T-helper 1 cell treated with Interleukin-12 subunit alpha and Interleukin-12 subunit beta and Interleukin-4 antibody, amounts not matched to agents 30 ng/mL and 1 ng/mL, for 36 hours (primary cell): ENCODE results near the gene LSS. TPM values are rescaled to one million over a fixed set of nuclear protein-coding genes. Genes with fewer than 3 reads are reported as not detected.
"Not testable (repeated sequence)": the region's sequence is repeated elsewhere in the genome, so short reads cannot be mapped to it uniquely, and the experiment has no call there.

ENCODE experiments used
- intact Hi-C: fragments of 100-400 bp; cut with micrococcal nuclease; formaldehyde crosslinking; loops from one replicate; pipeline ENCODE4 v1.15.1; 2024
- total RNA-seq: library from RNA; stranded (reverse); gene quantifications from 2 replicates; pipeline ENCODE4 v1.2.3, GENCODE V29; 2022

Gene LSS
- total RNA-seq, 1 donor from 2014 or later: 48.5 TPM

- intact Hi-C loops: no loop called here
Measured at GRCh38 chr21:46206163-46207005, 22.2 kb downstream of the LSS start.

GRCh38 chr21:46205766-46206162 lies 22.8 kb downstream of the LSS start:
- intact Hi-C loops: no loop called here

GRCh38 chr21:46205166-46205565 lies 23.4 kb downstream of the LSS start:
- intact Hi-C loops: no loop called here

GRCh38 chr21:46203203-46203600 lies 25.4 kb downstream of the LSS start:
- intact Hi-C loops: no loop called here

GRCh38 chr21:46202592-46203202 lies 25.9 kb downstream of the LSS start:
- intact Hi-C loops: no loop called here

GRCh38 chr21:46200877-46201803 lies 27.4 kb downstream of the LSS start:
- intact Hi-C loops: not testable (repeated sequence)

- intact Hi-C loops: no loop called here
Measured at GRCh38 chr21:46199436-46200373, 28.9 kb downstream of the LSS start.

GRCh38 chr21:46196733-46197132 lies 31.8 kb downstream of the LSS start:
- intact Hi-C loops: no loop called here

- intact Hi-C loops: no loop called here
Measured at GRCh38 chr21:46195595-46196195, 32.9 kb downstream of the LSS start.

GRCh38 chr21:46194374-46195334 lies 33.9 kb downstream of the LSS start:
- intact Hi-C loops: no loop called here

- intact Hi-C loops: no loop called here
Measured at GRCh38 chr21:46193829-46194373, 34.7 kb downstream of the LSS start.

GRCh38 chr21:46191686-46192575 lies 36.6 kb downstream of the LSS start:
- intact Hi-C loops: no loop called here

GRCh38 chr21:46191257-46191685 lies 37.3 kb downstream of the LSS start:
- intact Hi-C loops: no loop called here

GRCh38 chr21:46190491-46191131 lies 38.0 kb downstream of the LSS start:
- intact Hi-C loops: no loop called here

GRCh38 chr21:46189959-46190490 lies 38.5 kb downstream of the LSS start:
- intact Hi-C loops: no loop called here

- intact Hi-C loops: no loop called here
Measured at GRCh38 chr21:46189213-46189958, 39.2 kb downstream of the LSS start.
